Lower lobe of right lung (tissue), 2 donors: ENCODE measurements around the gene REL. TPM values are rescaled to one million over a fixed set of nuclear protein-coding genes. Genes with fewer than 3 reads are reported as not detected.

ENCODE experiments used
- ATAC-seq, 2 donors: fragments of 200-7000 bp; cut with Tn5 transposase; one replicate each; pipeline ENCODE4 v1.9.1; 2020 to 2022; ENCODE audit warnings: mild to moderate bottlenecking in 2 of 2, moderate library complexity in 2 of 2
- DNase-seq: peaks from one replicate; pipeline ENCODE4 v3.0.0-alpha.2; 2020
- H3K27ac ChIP-seq: fragments of 200-600 bp; one replicate; pipeline ENCODE4 v1.8.0; 2022
- H3K27me3 ChIP-seq: fragments of 200-600 bp; one replicate; pipeline ENCODE4 v1.8.0; 2022; ENCODE audit warnings: low read depth
- H3K36me3 ChIP-seq: fragments of 200-600 bp; one replicate; pipeline ENCODE4 v1.8.0; 2022; ENCODE audit warnings: mild to moderate bottlenecking
- H3K4me1 ChIP-seq: fragments of 200-600 bp; one replicate; pipeline ENCODE4 v1.8.0; 2022
- H3K4me3 ChIP-seq: fragments of 200-600 bp; one replicate; pipeline ENCODE4 v1.8.0; 2022; ENCODE audit warnings: mild to moderate bottlenecking
- H3K9me3 ChIP-seq: fragments of 200-600 bp; one replicate; pipeline ENCODE4 v1.8.0; 2022
- CTCF ChIP-seq: fragments of 200-600 bp; IDR thresholded peaks from one replicate; pipeline ENCODE4 v1.8.0; 2022; ENCODE audit warnings: antibody characterized with exemption, mild to moderate bottlenecking
- intact Hi-C: fragments of 100-400 bp; cut with DNase I; formaldehyde crosslinking; loops from one replicate; pipeline ENCODE4 v1.11.0; 2022
- total RNA-seq: library from RNA; stranded (reverse); fragmentation: NEBNext Ultra II Directional; extraction: Animal tissue kit (Norgen Biotek cat#: 25700); gene quantifications from one replicate; pipeline ENCODE4 v1.2.1, GENCODE V29; 2021
- donor health status: DM: no; HTN: yes; CAD: no; lungs with severe emphysema.

Gene REL
- total RNA-seq, 1 donor from 2014 or later, result 33.6 TPM

DNA sequence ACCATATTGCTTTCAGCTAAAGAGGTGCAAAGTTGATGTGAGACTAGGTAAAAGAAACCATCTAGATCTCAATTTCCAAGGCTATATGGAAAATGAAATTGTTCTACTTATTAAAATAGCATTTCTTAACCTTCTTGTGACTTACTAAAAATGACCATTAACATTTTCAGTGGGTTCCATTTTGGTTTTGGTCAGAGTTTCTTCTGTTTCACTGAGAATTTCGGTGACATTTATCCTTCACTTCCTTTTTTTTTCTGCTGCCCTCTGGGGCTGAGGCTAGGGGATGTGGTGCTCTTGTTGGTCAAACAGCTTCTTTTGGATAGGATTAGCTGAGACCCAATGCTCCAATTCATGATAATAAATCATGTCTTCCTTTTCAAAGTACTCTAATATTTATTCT is 44.3 kb upstream of the REL start:
- ATAC-seq (no peak), DNase-seq (no peak)
- TF ChIP-seq CTCF, result no peak
- H3K9me3 ChIP-seq, result no peaks in the 10 kb centered on the region
- no peak overlapping the region for H3K27ac ChIP-seq
- no peaks in the 10 kb centered on the region for H3K4me1 ChIP-seq
- H3K36me3 ChIP-seq, result no peaks in the 10 kb centered on the region
- H3K4me3 ChIP-seq, result no peak overlapping the region
- H3K27me3 ChIP-seq, result no peaks in the 10 kb centered on the region
- intact Hi-C loops, result no loop called here

GRCh38 chr2:60838481-60838880 is 42.9 kb upstream of the REL start:
- Histone ChIP-seq H3K9me3 (no peaks in the 10 kb centered on the region), H3K4me1 (no peaks in the 10 kb centered on the region), H3K27ac (no peak overlapping the region), H3K27me3 (no peaks in the 10 kb centered on the region), H3K4me3 (no peak overlapping the region), H3K36me3 (no peaks in the 10 kb centered on the region)
- intact Hi-C loops, result no loop called here
- ATAC-seq (no peak), DNase-seq (no peak)
- no peak for TF ChIP-seq CTCF

- no peak overlapping the region for H3K4me3 ChIP-seq
- H3K4me1 ChIP-seq, result no peaks in the 10 kb centered on the region
- no peak for TF ChIP-seq CTCF
- no peaks in the 10 kb centered on the region for H3K36me3 ChIP-seq
- H3K27ac ChIP-seq, result no peak overlapping the region
- H3K27me3 ChIP-seq, result no peaks in the 10 kb centered on the region
- H3K9me3 ChIP-seq, result no peaks in the 10 kb centered on the region
- ATAC-seq, result no peak
- no peak for DNase-seq
- intact Hi-C loops, result no loop called here
These were observed 42.1 kb upstream of the REL start for GRCh38 chr2:60839126-60839813.

DNA sequence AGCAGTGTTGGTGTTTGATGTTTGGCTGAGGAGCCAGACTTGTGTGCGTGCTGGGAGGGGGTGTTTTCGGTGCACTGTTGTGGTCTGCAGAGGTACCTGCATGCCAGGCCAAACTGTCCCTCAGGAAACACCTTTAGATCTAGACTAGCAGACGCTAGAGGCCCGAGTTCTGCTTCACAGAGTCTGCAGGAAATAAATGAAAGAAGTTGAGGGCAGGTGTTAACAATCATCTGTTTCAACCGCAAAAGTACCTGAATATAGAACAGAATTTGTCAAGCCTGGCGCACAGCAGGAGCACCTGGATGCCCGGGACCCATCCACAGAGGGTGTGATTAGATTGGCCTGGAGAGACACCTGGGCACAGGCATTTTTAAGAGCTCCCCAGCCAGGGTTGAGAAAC is 40.5 kb upstream of the REL start:
- Histone ChIP-seq H3K27me3 (no peaks in the 10 kb centered on the region), H3K36me3 (no peaks in the 10 kb centered on the region), H3K9me3 (no peaks in the 10 kb centered on the region), H3K4me1 (no peaks in the 10 kb centered on the region), H3K4me3 (no peak overlapping the region), H3K27ac (no peak overlapping the region)
- intact Hi-C loops, result no loop called here
- no peak for TF ChIP-seq CTCF
- DNase-seq (no peak), ATAC-seq (no peak)

- no peak for TF ChIP-seq CTCF
- intact Hi-C loops, result no loop called here
- Histone ChIP-seq H3K4me1 (no peaks in the 10 kb centered on the region), H3K27ac (no peak overlapping the region), H3K27me3 (no peaks in the 10 kb centered on the region), H3K4me3 (no peak overlapping the region), H3K9me3 (no peaks in the 10 kb centered on the region), H3K36me3 (no peaks in the 10 kb centered on the region)
- ATAC-seq (no peak), DNase-seq (no peak)
These were observed 38.4 kb upstream of the REL start for GRCh38 chr2:60843006-60843405.
